ENCODE measurements around the gene CCNDBP1.

The CCNDBP1 gene

GRCh38 chr15:43184407-43185124 lies 637 bp upstream of the CCNDBP1 start:
- no peak for DNase-seq (ENCODE audit: low spot score)
- H3K4me3 ChIP-seq = peak overlapping the region; percentile 96
- H3K27ac ChIP-seq = peak overlapping the region; percentile 82 to 98
- TF ChIP-seq CTCF (IDR thresholded peaks at IDR 0.05) = no peak

DNA sequence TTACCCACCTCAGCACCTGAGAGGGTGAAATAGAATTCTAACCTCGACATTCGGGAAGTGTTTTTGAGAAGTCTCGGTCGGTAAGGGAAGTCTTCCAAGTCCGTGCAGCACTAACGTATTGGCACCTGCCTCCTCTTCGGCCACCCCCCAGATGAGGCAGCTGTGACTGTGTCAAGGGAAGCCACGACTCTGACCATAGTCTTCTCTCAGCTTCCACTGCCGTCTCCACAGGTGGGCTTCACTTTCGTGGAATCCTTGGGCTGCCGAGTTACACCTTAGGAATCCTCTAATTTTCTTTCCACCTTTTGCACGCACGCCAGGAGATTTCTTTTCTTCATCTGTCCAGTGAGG lies 775 bp downstream of the CCNDBP1 start:
- TF ChIP-seq CTCF (IDR thresholded peaks at IDR 0.05) = peak; percentile 5
- H3K27ac ChIP-seq = peak overlapping the region; percentile 82 to 98
- DNase-seq (ENCODE audit: low spot score) = no peak
- peak overlapping the region; percentile 96 for H3K4me3 ChIP-seq

DNA sequence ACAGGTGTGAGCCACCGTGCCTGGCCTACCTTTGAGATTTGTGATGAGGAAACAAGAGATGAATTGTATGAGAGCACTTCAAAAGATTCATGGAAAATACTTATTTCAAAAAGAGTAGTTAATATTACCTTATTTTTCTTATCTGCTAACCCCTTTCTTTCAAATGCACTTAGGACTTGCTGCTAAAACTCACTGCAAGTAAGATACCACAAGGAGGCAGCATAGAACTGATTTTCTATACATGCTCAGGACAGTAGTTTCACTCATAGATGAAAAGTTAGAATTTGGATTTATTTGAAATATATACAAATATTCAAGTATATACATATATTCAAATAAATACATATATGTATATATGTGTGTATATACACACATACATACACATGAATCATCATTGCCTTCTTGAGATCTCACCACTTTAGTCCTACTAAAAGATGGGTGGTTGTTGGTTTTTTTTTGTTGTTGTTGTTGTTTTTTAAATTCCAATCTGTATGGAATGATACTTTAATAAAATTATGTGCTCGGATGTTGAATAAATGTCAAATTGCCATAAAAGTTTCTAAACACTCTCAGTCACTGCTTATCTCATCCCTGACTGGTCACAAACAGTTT lies 2.4 kb downstream of the CCNDBP1 start:
- no peak for DNase-seq (ENCODE audit: low spot score)
- Histone ChIP-seq H3K27ac (no peak overlapping the region), H3K4me3 (no peak overlapping the region)
- TF ChIP-seq CTCF (IDR thresholded peaks at IDR 0.05) = no peak

DNA sequence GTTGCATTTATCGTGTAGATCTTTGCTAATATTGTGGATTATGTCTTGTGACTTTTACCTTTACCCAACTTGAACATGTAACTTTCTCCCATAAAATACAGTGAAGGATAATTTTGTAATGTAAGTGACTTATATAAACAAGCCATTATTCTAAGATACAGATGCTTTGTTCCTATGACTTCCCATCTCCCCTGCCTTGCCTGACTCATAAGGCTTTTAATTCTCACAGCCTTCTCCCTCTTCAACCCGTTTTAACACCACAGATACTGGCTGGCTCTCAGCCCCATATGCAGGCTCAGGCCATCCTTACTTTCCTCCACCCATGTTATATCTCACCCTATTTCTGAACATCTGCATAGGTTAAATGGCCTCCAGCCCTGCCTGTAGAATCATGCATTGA lies 4.1 kb downstream of the CCNDBP1 start:
- no peak for TF ChIP-seq CTCF (IDR thresholded peaks at IDR 0.05)
- Histone ChIP-seq H3K4me3 (no peak overlapping the region), H3K27ac (no peak overlapping the region)
- DNase-seq (ENCODE audit: low spot score) = no peak

GRCh38 chr15:43190178-43190577 lies 5.0 kb downstream of the CCNDBP1 start:
- DNase-seq (ENCODE audit: low spot score) = no peak
- TF ChIP-seq CTCF (IDR thresholded peaks at IDR 0.05) = no peak
- H3K4me3 ChIP-seq = no peak overlapping the region
- H3K27ac ChIP-seq = no peak overlapping the region

- no peak overlapping the region for H3K27ac ChIP-seq
- DNase-seq (ENCODE audit: low spot score) = no peak
- TF ChIP-seq CTCF (IDR thresholded peaks at IDR 0.05) = no peak
- H3K4me3 ChIP-seq = no peak overlapping the region
These were observed 8.5 kb downstream of the CCNDBP1 start for GRCh38 chr15:43193710-43194109.

DNA sequence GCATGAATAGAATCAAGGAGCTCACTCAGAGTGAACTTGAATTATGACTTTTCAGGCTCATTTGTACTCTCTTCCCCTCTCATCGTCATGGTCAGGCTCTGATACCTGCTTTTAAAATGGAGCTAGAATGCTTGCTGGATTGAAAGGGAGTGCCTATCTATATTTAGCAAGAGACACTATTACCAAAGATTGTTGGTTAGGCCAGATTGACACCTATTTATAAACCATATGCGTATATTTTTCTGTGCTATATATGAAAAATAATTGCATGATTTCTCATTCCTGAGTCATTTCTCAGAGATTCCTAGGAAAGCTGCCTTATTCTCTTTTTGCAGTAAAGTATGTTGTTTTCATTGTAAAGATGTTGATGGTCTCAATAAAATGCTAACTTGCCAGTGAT lies 9.6 kb downstream of the CCNDBP1 start:
- H3K4me3 ChIP-seq = no peak overlapping the region
- DNase-seq (ENCODE audit: low spot score) = no peak
- H3K27ac ChIP-seq = no peak overlapping the region
- TF ChIP-seq CTCF (IDR thresholded peaks at IDR 0.05) = no peak
